Endometrium (tissue), 2 donors: ENCODE data around the gene CNTN4.

Source experiments
- FAIRE-seq: peaks from 2 replicates; lab custom pipeline; 2012; peaks lifted over from hg19 to GRCh38; lab: Jason Lieb, UNC
- donor health status: control.
- donor health status: control.

Gene CNTN4

GRCh38 chr3:2597615-2598014, 498.9 kb downstream of the CNTN4 start:
- FAIRE-seq = no peak

GRCh38 chr3:2599471-2599870, 500.8 kb downstream of the CNTN4 start:
- FAIRE-seq = no peak

- FAIRE-seq = no peak
These were observed 505.1 kb downstream of the CNTN4 start for GRCh38 chr3:2603692-2604289.

- FAIRE-seq = no peak
These were observed 515.9 kb downstream of the CNTN4 start for GRCh38 chr3:2614578-2614977.

GRCh38 chr3:2615080-2615479, 516.4 kb downstream of the CNTN4 start:
- FAIRE-seq = no peak

- no peak for FAIRE-seq
These were observed 524.8 kb downstream of the CNTN4 start for GRCh38 chr3:2623436-2623835.

GRCh38 chr3:2628117-2628516, 529.5 kb downstream of the CNTN4 start:
- FAIRE-seq = no peak

- FAIRE-seq = no peak
These were observed 536.8 kb downstream of the CNTN4 start for GRCh38 chr3:2635511-2635910.

- no peak for FAIRE-seq
These were observed 544.9 kb downstream of the CNTN4 start for GRCh38 chr3:2643606-2644005.

- FAIRE-seq = no peak
These were observed 546.3 kb downstream of the CNTN4 start for GRCh38 chr3:2645001-2645400.

GRCh38 chr3:2650746-2651145, 552.1 kb downstream of the CNTN4 start:
- no peak for FAIRE-seq

- no peak for FAIRE-seq
These were observed 553.7 kb downstream of the CNTN4 start for GRCh38 chr3:2652386-2652785.

GRCh38 chr3:2653706-2654105, 555.0 kb downstream of the CNTN4 start:
- peak; percentile 98 for FAIRE-seq

- FAIRE-seq = no peak
These were observed 556.6 kb downstream of the CNTN4 start for GRCh38 chr3:2655229-2655701.

GRCh38 chr3:2656806-2657777, 558.4 kb downstream of the CNTN4 start:
- peak; percentile 99 for FAIRE-seq

GRCh38 chr3:2657971-2658370, 559.3 kb downstream of the CNTN4 start:
- no peak for FAIRE-seq

- no peak for FAIRE-seq
These were observed 561.2 kb downstream of the CNTN4 start for GRCh38 chr3:2659896-2660295.

- peak; percentile 92 for FAIRE-seq
These were observed 562.4 kb downstream of the CNTN4 start for GRCh38 chr3:2661078-2661477.

GRCh38 chr3:2677501-2677900, 578.8 kb downstream of the CNTN4 start:
- FAIRE-seq = no peak

GRCh38 chr3:2680236-2680635, 581.6 kb downstream of the CNTN4 start:
- FAIRE-seq = no peak

GRCh38 chr3:2684046-2684445, 585.4 kb downstream of the CNTN4 start:
- FAIRE-seq = no peak

GRCh38 chr3:2686816-2687502, 588.3 kb downstream of the CNTN4 start:
- no peak for FAIRE-seq

GRCh38 chr3:2697589-2697988, 598.9 kb downstream of the CNTN4 start:
- no peak for FAIRE-seq
